Measurements from ENCODE around the gene MARCHF10. TPM values are rescaled to one million over a fixed set of nuclear protein-coding genes. Genes with fewer than 3 reads are reported as not detected.
A peak's percentile ranks its signal among the peaks of the same experiment; 100 is the strongest.
"Not testable (repeated sequence)": the region's sequence is repeated elsewhere in the genome, so short reads cannot be mapped to it uniquely, and the experiment has no call there.

The MARCHF10 gene
- total RNA-seq, 1 donor from 2014 or later = 0.51 TPM

DNA sequence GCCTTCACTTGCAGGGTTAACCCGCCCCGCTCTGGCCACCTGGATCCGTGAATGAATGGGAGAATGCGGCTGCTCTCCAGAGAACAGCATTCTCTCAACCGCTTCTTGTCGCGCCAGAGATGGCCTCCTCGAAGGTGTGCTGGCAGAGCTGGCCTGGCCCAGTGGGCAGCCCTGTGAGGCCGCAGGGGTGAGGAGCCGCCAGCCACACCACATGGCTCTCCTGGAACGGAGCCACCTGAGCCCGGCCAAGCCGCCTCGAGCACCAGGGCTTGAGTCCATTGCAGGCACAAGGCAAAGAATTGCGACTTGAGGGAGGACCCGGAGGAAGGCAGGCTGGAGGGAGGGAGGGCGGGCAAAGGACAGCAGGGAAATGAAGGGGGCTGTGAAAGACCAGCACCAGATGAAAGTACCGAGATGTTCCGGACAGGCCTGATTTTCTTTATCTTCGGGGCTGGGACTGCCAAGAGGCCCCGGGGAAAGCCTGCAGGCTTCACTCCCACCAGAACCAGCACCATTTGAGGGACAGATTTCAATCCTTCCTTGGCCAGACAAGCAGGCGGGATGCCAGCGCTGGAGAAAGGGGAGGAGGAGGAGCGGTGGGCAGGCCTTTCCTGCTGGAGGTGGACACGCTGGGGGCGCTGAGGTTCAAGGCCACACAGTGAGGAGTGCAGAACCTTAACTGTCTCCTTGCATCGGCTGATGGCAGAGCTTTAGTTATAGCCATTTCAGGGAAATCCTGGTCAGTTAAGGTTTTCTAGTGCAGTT is 111.2 kb downstream of the MARCHF10 start:
- H3K9me3 ChIP-seq (ENCODE audit: low read depth) = no peaks in the 10 kb centered on the region
- peaks cover 10% of the 10 kb centered on the region for H3F3A ChIP-seq (ENCODE audit: low read depth)
- H4K20me1 ChIP-seq (ENCODE audit: low read depth) = no peaks in the 10 kb centered on the region
- no peaks in the 10 kb centered on the region for H3K79me2 ChIP-seq (ENCODE audit: low read depth)
- Mint-ChIP-seq H3K4me3 (no peak overlapping the region), H3K36me3 (no peaks in the 10 kb centered on the region), H3K9me3 (no peaks in the 10 kb centered on the region), H3K27me3 (ENCODE audit: insufficient read depth, low read depth) (peaks cover 6% of the 10 kb centered on the region), H3K4me1 (peaks cover 16% of the 10 kb centered on the region), H3K27ac (no peak overlapping the region)
- no peak overlapping the region for H2AFZ ChIP-seq (replicated peaks)
- peaks cover 19% of the 10 kb centered on the region for H3K4me1 ChIP-seq
- no peak for DNase-seq (ENCODE audit: low spot score)
- no peaks in the 10 kb centered on the region for H3K36me3 ChIP-seq
- H3K9ac ChIP-seq = no peak overlapping the region
- no peak overlapping the region for H3K27ac ChIP-seq
- H3K4me2 ChIP-seq = no peak overlapping the region
- H3K27me3 ChIP-seq = peaks cover 3% of the 10 kb centered on the region
- no peak overlapping the region for H3K4me3 ChIP-seq
- TF ChIP-seq, protein P1, sequence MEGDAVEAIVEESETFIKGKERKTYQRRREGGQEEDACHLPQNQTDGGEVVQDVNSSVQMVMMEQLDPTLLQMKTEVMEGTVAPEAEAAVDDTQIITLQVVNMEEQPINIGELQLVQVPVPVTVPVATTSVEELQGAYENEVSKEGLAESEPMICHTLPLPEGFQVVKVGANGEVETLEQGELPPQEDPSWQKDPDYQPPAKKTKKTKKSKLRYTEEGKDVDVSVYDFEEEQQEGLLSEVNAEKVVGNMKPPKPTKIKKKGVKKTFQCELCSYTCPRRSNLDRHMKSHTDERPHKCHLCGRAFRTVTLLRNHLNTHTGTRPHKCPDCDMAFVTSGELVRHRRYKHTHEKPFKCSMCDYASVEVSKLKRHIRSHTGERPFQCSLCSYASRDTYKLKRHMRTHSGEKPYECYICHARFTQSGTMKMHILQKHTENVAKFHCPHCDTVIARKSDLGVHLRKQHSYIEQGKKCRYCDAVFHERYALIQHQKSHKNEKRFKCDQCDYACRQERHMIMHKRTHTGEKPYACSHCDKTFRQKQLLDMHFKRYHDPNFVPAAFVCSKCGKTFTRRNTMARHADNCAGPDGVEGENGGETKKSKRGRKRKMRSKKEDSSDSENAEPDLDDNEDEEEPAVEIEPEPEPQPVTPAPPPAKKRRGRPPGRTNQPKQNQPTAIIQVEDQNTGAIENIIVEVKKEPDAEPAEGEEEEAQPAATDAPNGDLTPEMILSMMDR (IDR thresholded peaks at IDR 0.05) = no peak

DNA sequence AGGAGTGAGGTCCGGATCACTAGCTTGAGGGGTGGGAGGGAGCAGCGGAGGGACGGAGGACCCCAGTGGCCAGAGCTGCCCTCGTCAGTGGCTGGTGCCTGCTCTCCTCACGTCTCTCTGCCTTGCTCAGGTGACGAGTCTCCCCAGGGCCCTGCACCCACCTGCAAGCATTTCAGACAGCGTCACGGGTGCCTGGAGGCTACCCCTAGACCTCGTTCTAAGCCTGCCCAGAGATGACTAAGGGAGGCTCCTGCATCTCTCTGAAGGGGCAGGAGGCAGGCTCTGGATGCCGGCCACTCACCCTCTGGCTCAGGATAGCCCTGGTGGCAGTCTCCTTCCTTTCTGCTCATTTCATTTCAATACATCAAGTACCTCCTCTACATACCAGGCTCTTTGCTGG is 111.9 kb downstream of the MARCHF10 start:
- H4K20me1 ChIP-seq (ENCODE audit: low read depth) = no peaks in the 10 kb centered on the region
- H3K4me3 ChIP-seq = no peak overlapping the region
- Mint-ChIP-seq H3K4me1 (peaks cover 16% of the 10 kb centered on the region), H3K4me3 (no peak overlapping the region), H3K27me3 (ENCODE audit: insufficient read depth, low read depth) (peaks cover 4% of the 10 kb centered on the region), H3K9me3 (no peaks in the 10 kb centered on the region), H3K36me3 (no peaks in the 10 kb centered on the region), H3K27ac (no peak overlapping the region)
- TF ChIP-seq, protein P1 (IDR thresholded peaks at IDR 0.05) = no peak
- TF ChIP-seq EZH2phosphoT487 (IDR thresholded peaks at IDR 0.05) = no peak
- TF ChIP-seq EZH2 (IDR thresholded peaks at IDR 0.05) = no peak
- H2AFZ ChIP-seq (replicated peaks) = no peak overlapping the region
- no peak overlapping the region for H3K27ac ChIP-seq
- H3K4me1 ChIP-seq = peaks cover 19% of the 10 kb centered on the region
- no peak overlapping the region for H3K4me2 ChIP-seq
- no peak for DNase-seq (ENCODE audit: low spot score)
- no peaks in the 10 kb centered on the region for H3K36me3 ChIP-seq
- no peaks in the 10 kb centered on the region for H3K79me2 ChIP-seq (ENCODE audit: low read depth)
- no peaks in the 10 kb centered on the region for H3K9me3 ChIP-seq (ENCODE audit: low read depth)
- no peaks in the 10 kb centered on the region for H3K27me3 ChIP-seq
- H3K9ac ChIP-seq = no peak overlapping the region
- peaks cover 10% of the 10 kb centered on the region for H3F3A ChIP-seq (ENCODE audit: low read depth)

DNA sequence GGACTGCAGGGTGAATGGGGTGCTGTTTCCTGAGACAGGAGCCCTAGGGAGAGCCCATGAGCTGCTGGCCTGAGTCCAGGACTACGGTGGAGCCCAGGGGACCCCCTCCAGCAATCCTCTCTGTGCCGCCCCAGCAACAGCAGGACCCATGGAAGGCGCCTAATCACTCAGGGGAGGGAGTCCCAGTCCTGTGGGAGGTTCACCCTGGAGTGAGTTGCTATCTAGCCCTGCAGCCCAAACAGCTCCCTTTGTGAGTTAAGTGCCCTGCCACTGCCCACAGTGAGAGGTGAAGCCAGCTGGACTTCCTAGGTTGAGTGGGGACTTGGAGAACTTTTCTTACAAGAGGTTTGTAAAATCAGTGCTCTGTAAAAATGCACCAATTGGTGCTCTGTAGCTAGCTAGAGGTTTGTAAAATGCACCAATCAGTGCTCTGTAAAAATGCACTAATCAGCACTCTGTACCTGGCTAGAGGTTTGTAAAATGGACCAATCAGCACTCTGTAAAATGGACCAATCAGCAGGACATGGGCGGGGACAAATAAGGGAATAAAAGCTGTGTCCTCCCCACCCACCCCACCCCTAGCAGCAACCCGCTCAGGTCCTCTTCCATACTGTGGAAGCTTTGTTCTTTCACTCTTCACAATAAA is 112.9 kb downstream of the MARCHF10 start:
- H3K36me3 Mint-ChIP-seq; DNase-seq (ENCODE audit: low spot score); H2AFZ ChIP-seq (replicated peaks); H3K4me3 ChIP-seq; H3K4me3 Mint-ChIP-seq; H3K9ac ChIP-seq; H3K4me2 ChIP-seq; H3K79me2 ChIP-seq (ENCODE audit: low read depth); H3K27ac ChIP-seq; H3F3A ChIP-seq (ENCODE audit: low read depth); H3K9me3 Mint-ChIP-seq; H4K20me1 ChIP-seq (ENCODE audit: low read depth); H3K36me3 ChIP-seq; H3K27me3 ChIP-seq; H3K27me3 Mint-ChIP-seq (ENCODE audit: insufficient read depth, low read depth); H3K9me3 ChIP-seq (ENCODE audit: low read depth): not testable (repeated sequence)
- peak overlapping the region; percentile 60 for H3K27ac Mint-ChIP-seq
- H3K4me1 ChIP-seq = peaks cover 19% of the 10 kb centered on the region
- peaks cover 16% of the 10 kb centered on the region for H3K4me1 Mint-ChIP-seq

All from neural progenitor cell (in vitro differentiated cells).